ENCODE results near the gene ARHGAP4. TPM values are rescaled to one million over a fixed set of nuclear protein-coding genes. Genes with fewer than 3 reads are reported as not detected.

ARHGAP4 gene
- total and polyA plus RNA-seq, 7 donors = 5.1 to 8.0 (median 6.8) TPM

- no peak for TF ChIP-seq CTCF (IDR thresholded peaks at IDR 0.05)
- Histone ChIP-seq H3K4me1 (no peaks in the 10 kb centered on the region), H3K27ac (no peak overlapping the region), H3K9me3 (no peaks in the 10 kb centered on the region), H3K27me3 (ENCODE audit: insufficient read depth in 3 of 3, low read length in 2 of 3) (peaks cover 0 to 50% (median 1%) of the 10 kb centered on the region in 3 donors), H3K4me3 (no peak overlapping the region), H3K36me3 (ENCODE audit: insufficient read depth in 1 of 2, low read depth in 1 of 2) (no peaks in the 10 kb centered on the region)
- 71 to 83% (median 80%) methylated on average over 17 to 37 of the region's 37 CpGs for WGBS, 3 donors
- no peak for ATAC-seq
- no peak for DNase-seq
- intact Hi-C loops (cut with DNase I) = no loop called here
Measured at GRCh38 chrX:153909024-153909979, 16.8 kb downstream of the ARHGAP4 start.

- intact Hi-C loops (cut with DNase I) = no loop called here
- H3K36me3 ChIP-seq (ENCODE audit: insufficient read depth in 1 of 2, low read depth in 1 of 2) = no peaks in the 10 kb centered on the region
Measured at GRCh38 chrX:153908219-153908860, 17.7 kb downstream of the ARHGAP4 start.

GRCh38 chrX:153907456-153907855, 18.6 kb downstream of the ARHGAP4 start:
- ATAC-seq (no peak), DNase-seq (no peak)
- intact Hi-C loops (cut with DNase I) = no loop called here
- Histone ChIP-seq H3K36me3 (ENCODE audit: insufficient read depth in 1 of 2, low read depth in 1 of 2) (no peaks in the 10 kb centered on the region), H3K4me3 (no peak overlapping the region), H3K27me3 (ENCODE audit: insufficient read depth in 3 of 3, low read length in 2 of 3) (peaks cover 0 to 51% (median 1%) of the 10 kb centered on the region in 3 donors), H3K27ac (no peak overlapping the region), H3K4me1 (no peaks in the 10 kb centered on the region), H3K9me3 (no peaks in the 10 kb centered on the region)
- TF ChIP-seq CTCF (IDR thresholded peaks at IDR 0.05) = no peak
- 80 to 87% (median 84%) methylated on average over 9 to 12 of the region's 12 CpGs for WGBS, 3 donors

More at GRCh38 chrX:153908219-153908860, 17.7 kb downstream of the ARHGAP4 start:
- no peaks in the 10 kb centered on the region for H3K4me1 ChIP-seq
- no peak overlapping the region for H3K27ac ChIP-seq
- no peak overlapping the region for H3K4me3 ChIP-seq
- ATAC-seq (no peak), DNase-seq (peak in 1 of 2 donors; percentile 45)
- TF ChIP-seq CTCF (IDR thresholded peaks at IDR 0.05) = no peak
- no peaks in the 10 kb centered on the region for H3K9me3 ChIP-seq
- H3K27me3 ChIP-seq (ENCODE audit: insufficient read depth in 3 of 3, low read length in 2 of 3) = peaks cover 0 to 55% (median 1%) of the 10 kb centered on the region in 3 donors
- WGBS, 3 donors = 83 to 88% (median 87%) methylated on average over 13 to 23 of the region's 23 CpGs

DNA sequence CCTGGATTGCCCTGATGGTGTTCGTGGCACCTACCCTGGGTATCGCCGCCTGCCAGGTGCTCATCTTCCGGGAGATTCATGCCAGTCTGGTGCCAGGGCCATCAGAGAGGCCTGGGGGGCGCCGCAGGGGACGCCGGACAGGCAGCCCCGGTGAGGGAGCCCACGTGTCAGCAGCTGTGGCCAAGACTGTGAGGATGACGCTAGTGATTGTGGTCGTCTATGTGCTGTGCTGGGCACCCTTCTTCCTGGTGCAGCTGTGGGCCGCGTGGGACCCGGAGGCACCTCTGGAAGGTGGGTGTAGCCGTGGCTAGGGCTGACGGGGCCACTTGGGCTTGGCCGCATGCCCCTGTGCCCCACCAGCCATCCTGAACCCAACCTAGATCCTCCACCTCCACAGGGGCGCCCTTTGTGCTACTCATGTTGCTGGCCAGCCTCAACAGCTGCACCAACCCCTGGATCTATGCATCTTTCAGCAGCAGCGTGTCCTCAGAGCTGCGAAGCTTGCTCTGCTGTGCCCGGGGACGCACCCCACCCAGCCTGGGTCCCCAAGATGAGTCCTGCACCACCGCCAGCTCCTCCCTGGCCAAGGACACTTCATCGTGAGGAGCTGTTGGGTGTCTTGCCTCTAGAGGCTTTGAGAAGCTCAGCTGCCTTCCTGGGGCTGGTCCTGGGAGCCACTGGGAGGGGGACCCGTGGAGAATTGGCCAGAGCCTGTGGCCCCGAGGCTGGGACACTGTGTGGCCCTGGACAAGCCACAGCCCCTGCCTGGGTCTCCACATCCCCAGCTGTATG, 19.7 kb downstream of the ARHGAP4 start:
- no peak overlapping the region for H3K4me3 ChIP-seq
- no peaks in the 10 kb centered on the region for H3K9me3 ChIP-seq
- ATAC-seq = no peak
- intact Hi-C loops (cut with DNase I) = no loop called here
- no peak for DNase-seq
- 58 to 70% (median 69%) methylated on average over 15 to 27 of the region's 27 CpGs for WGBS, 3 donors
- H3K27me3 ChIP-seq (ENCODE audit: insufficient read depth in 3 of 3, low read length in 2 of 3) = peaks cover 0 to 41% (median 1%) of the 10 kb centered on the region in 3 donors
- H3K27ac ChIP-seq = no peak overlapping the region
- H3K36me3 ChIP-seq (ENCODE audit: insufficient read depth in 1 of 2, low read depth in 1 of 2) = no peaks in the 10 kb centered on the region
- no peak for TF ChIP-seq CTCF (IDR thresholded peaks at IDR 0.05)
- H3K4me1 ChIP-seq = no peaks in the 10 kb centered on the region
